ENCODE data around the gene INTS6.

Gene INTS6

GRCh38 chr13:51452361-51453206 lies at the start of gene INTS6:
TSS of gene INTS6 (minus strand) at chr13:51453036. CDS start at chr13:51452525, 511 bp downstream.
- peak; percentile 99 for DNase-seq

GRCh38 chr13:51502153-51502651 lies 49.4 kb upstream of the INTS6 start:
- DNase-seq = peak; percentile 61

GRCh38 chr13:51501592-51502152 lies 48.8 kb upstream of the INTS6 start:
- DNase-seq = peak; percentile 61

GRCh38 chr13:51501096-51501495 lies 48.3 kb upstream of the INTS6 start:
- no peak for DNase-seq

GRCh38 chr13:51500687-51501086 lies 47.9 kb upstream of the INTS6 start:
- no peak for DNase-seq

- DNase-seq = no peak
Observed at GRCh38 chr13:51499841-51500240, 47.0 kb upstream of the INTS6 start.

- DNase-seq = no peak
Observed at GRCh38 chr13:51495316-51495715, 42.5 kb upstream of the INTS6 start.

GRCh38 chr13:51494156-51494555 lies 41.3 kb upstream of the INTS6 start:
- DNase-seq = no peak

- no peak for DNase-seq
Observed at GRCh38 chr13:51488212-51488611, 35.4 kb upstream of the INTS6 start.

- DNase-seq = no peak
Observed at GRCh38 chr13:51481656-51482055, 28.8 kb upstream of the INTS6 start.

- no peak for DNase-seq
Observed at GRCh38 chr13:51479199-51479523, 26.3 kb upstream of the INTS6 start.

- DNase-seq = no peak
Observed at GRCh38 chr13:51478418-51479198, 25.8 kb upstream of the INTS6 start.

- DNase-seq = no peak
Observed at GRCh38 chr13:51477653-51478324, 25.0 kb upstream of the INTS6 start.

- no peak for DNase-seq
Observed at GRCh38 chr13:51477149-51477548, 24.3 kb upstream of the INTS6 start.

- no peak for DNase-seq
Observed at GRCh38 chr13:51475727-51476501, 23.1 kb upstream of the INTS6 start.

- DNase-seq = no peak
Observed at GRCh38 chr13:51469790-51470189, 17.0 kb upstream of the INTS6 start.

GRCh38 chr13:51467730-51468129 lies 14.9 kb upstream of the INTS6 start:
- no peak for DNase-seq

- DNase-seq = no peak
Observed at GRCh38 chr13:51465124-51465523, 12.3 kb upstream of the INTS6 start.

GRCh38 chr13:51457086-51457815 lies 4.4 kb upstream of the INTS6 start:
- DNase-seq = peak; percentile 53

- DNase-seq = no peak
Observed at GRCh38 chr13:51456510-51456909, 3.7 kb upstream of the INTS6 start.

- DNase-seq = no peak
Observed at GRCh38 chr13:51455532-51455931, 2.7 kb upstream of the INTS6 start.

Measured in MV-4-11 (cell line).